GM12872 (cell line): ENCODE results near the gene CAD.
A peak's percentile ranks its signal among the peaks of the same experiment; 100 is the strongest.

ENCODE experiments used
- CTCF ChIP-seq: IDR thresholded peaks from 3 replicates; pipeline ENCODE4 v1.5.1; 2011; ENCODE audit warnings: low read depth, mild to moderate bottlenecking, low read length, moderate library complexity; ENCODE audit not compliant: insufficient read depth

CAD gene

GRCh38 chr2:27217173-27218121 lies at the start of gene CAD:
TSS of gene CAD (plus strand) at chr2:27217369. CDS start at chr2:27217552, 183 bp downstream.
- 0 out of 3 replicates have a peak, but pooled peaks have one; percentile 13 for TF ChIP-seq CTCF

- no peak for TF ChIP-seq CTCF
Measured at GRCh38 chr2:27170581-27171337, 46.4 kb upstream of the CAD start.

GRCh38 chr2:27171351-27171848 lies 45.8 kb upstream of the CAD start:
- TF ChIP-seq CTCF, result no peak

- no peak for TF ChIP-seq CTCF
Measured at GRCh38 chr2:27174638-27175037, 42.5 kb upstream of the CAD start.

GRCh38 chr2:27175330-27175729 lies 41.8 kb upstream of the CAD start:
- no peak for TF ChIP-seq CTCF

GRCh38 chr2:27177441-27178351 lies 39.5 kb upstream of the CAD start:
- no peak for TF ChIP-seq CTCF

- no peak for TF ChIP-seq CTCF
Measured at GRCh38 chr2:27178469-27178868, 38.7 kb upstream of the CAD start.
